Nephron (organoid): ENCODE results near the gene APOBEC3H.
A peak's percentile ranks its signal among the peaks of the same experiment; 100 is the strongest.

Source experiments
- H3K27ac Mint-ChIP-seq, 3 experiments: 2 replicates each; pipeline ENCODE4 v1.8.0; 2020; ENCODE audit warnings: mixed read lengths in 3 of 3, mild to moderate bottlenecking in 2 of 3, moderate library complexity in 1 of 3
- H3K27me3 Mint-ChIP-seq: 2 replicates; pipeline ENCODE4 v1.8.0; 2021; ENCODE audit warnings: low read depth, mild to moderate bottlenecking, moderate library complexity, mixed read lengths
- H3K36me3 Mint-ChIP-seq: 2 replicates; pipeline ENCODE4 v1.8.0; 2020; ENCODE audit warnings: low read depth, mixed read lengths
- H3K4me1 Mint-ChIP-seq: 2 replicates; pipeline ENCODE4 v1.8.0; 2020; ENCODE audit warnings: mixed read lengths
- H3K4me3 Mint-ChIP-seq, 3 experiments: 2 replicates each; pipeline ENCODE4 v1.8.0; 2020; ENCODE audit warnings: mild to moderate bottlenecking in 3 of 3, mixed read lengths in 3 of 3, moderate library complexity in 2 of 3
- H3K9me3 Mint-ChIP-seq: 2 replicates; pipeline ENCODE4 v1.8.0; 2020; ENCODE audit warnings: mixed read lengths
- CTCF ChIP-seq, 3 experiments: fragments of 200-600 bp; sonication (generic); IDR thresholded peaks; one replicate each; pipeline ENCODE4 v1.5.0; 2021; ENCODE audit warnings: antibody characterized with exemption in 3 of 3; ENCODE audit not compliant: unreplicated experiment in 3 of 3

The APOBEC3H gene

GRCh38 chr22:39136317-39136716, 39.3 kb downstream of the APOBEC3H start:
- peaks cover 8% of the 10 kb centered on the region for H3K27me3 Mint-ChIP-seq
- H3K9me3 Mint-ChIP-seq, result no peaks in the 10 kb centered on the region
- no peaks in the 10 kb centered on the region for H3K4me1 Mint-ChIP-seq
- TF ChIP-seq CTCF (IDR thresholded peaks at IDR 0.05; ENCODE audit: unreplicated experiment in 3 of 3), result no peak
- H3K27ac Mint-ChIP-seq, result no peak overlapping the region
- H3K36me3 Mint-ChIP-seq, result no peaks in the 10 kb centered on the region
- no peak overlapping the region for H3K4me3 Mint-ChIP-seq

- Mint-ChIP-seq H3K4me3 (no peak overlapping the region), H3K9me3 (no peaks in the 10 kb centered on the region), H3K36me3 (no peaks in the 10 kb centered on the region), H3K27ac (no peak overlapping the region), H3K4me1 (no peaks in the 10 kb centered on the region), H3K27me3 (no peaks in the 10 kb centered on the region)
- no peak for TF ChIP-seq CTCF (IDR thresholded peaks at IDR 0.05; ENCODE audit: unreplicated experiment in 3 of 3)
Observed at GRCh38 chr22:39138357-39138997, 41.4 kb downstream of the APOBEC3H start.

- H3K27me3 Mint-ChIP-seq, result no peaks in the 10 kb centered on the region
- no peaks in the 10 kb centered on the region for H3K9me3 Mint-ChIP-seq
- H3K36me3 Mint-ChIP-seq, result no peaks in the 10 kb centered on the region
- no peaks in the 10 kb centered on the region for H3K4me1 Mint-ChIP-seq
- no peak overlapping the region for H3K4me3 Mint-ChIP-seq
- no peak overlapping the region for H3K27ac Mint-ChIP-seq
- no peak for TF ChIP-seq CTCF (IDR thresholded peaks at IDR 0.05; ENCODE audit: unreplicated experiment in 3 of 3)
Observed at GRCh38 chr22:39139933-39140332, 42.9 kb downstream of the APOBEC3H start.

GRCh38 chr22:39142088-39142680, 45.1 kb downstream of the APOBEC3H start:
- Mint-ChIP-seq H3K4me3 (no peak overlapping the region), H3K27me3 (no peaks in the 10 kb centered on the region), H3K27ac (no peak overlapping the region), H3K9me3 (no peaks in the 10 kb centered on the region), H3K36me3 (no peaks in the 10 kb centered on the region), H3K4me1 (no peaks in the 10 kb centered on the region)
- no peak for TF ChIP-seq CTCF (IDR thresholded peaks at IDR 0.05; ENCODE audit: unreplicated experiment in 3 of 3)

- H3K4me3 Mint-ChIP-seq, result peak overlapping the region; percentile 72 to 85 (median 77)
- TF ChIP-seq CTCF (IDR thresholded peaks at IDR 0.05; ENCODE audit: unreplicated experiment in 3 of 3), result no peak
- H3K4me1 Mint-ChIP-seq, result no peaks in the 10 kb centered on the region
- H3K9me3 Mint-ChIP-seq, result no peaks in the 10 kb centered on the region
- no peaks in the 10 kb centered on the region for H3K27me3 Mint-ChIP-seq
- no peaks in the 10 kb centered on the region for H3K36me3 Mint-ChIP-seq
- H3K27ac Mint-ChIP-seq, result no peak overlapping the region
Observed at GRCh38 chr22:39144101-39144767, 47.2 kb downstream of the APOBEC3H start.
